A673 (cell line): Measurements from ENCODE around the gene SLC25A53. TPM values are rescaled to one million over a fixed set of nuclear protein-coding genes. Genes with fewer than 3 reads are reported as not detected.
"Not testable (repeated sequence)": the region's sequence is repeated elsewhere in the genome, so short reads cannot be mapped to it uniquely, and the experiment has no call there.

Experiments
- BruUV-seq: library from RNA; stranded (reverse); fragments of 400-500 nt; replicated peaks from 2 replicates; lab custom pipeline; 2021; lab: Mats Ljungman, UMichigan
- CTCF ChIA-PET: fragments of 300-600 bp; sonication (Branson Sonifier 250); formaldehyde crosslinking; loops from one replicate; lab custom pipeline; 2022; ENCODE audit warnings: antibody characterized with exemption; lab: Charles Lee
- POLR2A ChIA-PET: fragments of 300-600 bp; sonication (Branson Sonifier 250); formaldehyde crosslinking; loops from one replicate; lab custom pipeline; 2022; ENCODE audit warnings: antibody characterized with exemption; ENCODE audit not compliant: low non-redundant PET; lab: Charles Lee
- DNase-seq: peaks from one replicate; pipeline ENCODE4 v3.0.0-alpha.2; 2015; ENCODE audit warnings: low spot score
- H3K27ac ChIP-seq: fragments of 200-600 bp; sonication (generic); 2 replicates; pipeline ENCODE4 v1.5.1; 2016; ENCODE audit warnings: mixed run types, low read depth, mild to moderate bottlenecking, mixed read lengths, antibody characterized with exemption, low read length; ENCODE audit not compliant: poor library complexity, severe bottlenecking
- H3K27me3 ChIP-seq: fragments of 200-600 bp; sonication (generic); replicated peaks from 2 replicates; pipeline ENCODE4 v1.6.1; 2017; ENCODE audit warnings: mixed run types, low read depth, mild to moderate bottlenecking, mixed read lengths, antibody characterized with exemption, low read length; ENCODE audit not compliant: insufficient read depth, poor library complexity
- H3K36me3 ChIP-seq: fragments of 200-600 bp; sonication (generic); 2 replicates; pipeline ENCODE4 v1.6.1; 2016; ENCODE audit warnings: mixed run types, mild to moderate bottlenecking, mixed read lengths, antibody characterized with exemption, low read length; ENCODE audit not compliant: insufficient read depth, poor library complexity, severe bottlenecking
- H3K4me1 ChIP-seq: fragments of 200-600 bp; sonication (generic); 2 replicates; pipeline ENCODE4 v1.6.1; 2017; ENCODE audit warnings: mixed run types, mild to moderate bottlenecking, mixed read lengths, antibody characterized with exemption, low read length; ENCODE audit not compliant: insufficient read depth, poor library complexity, severe bottlenecking
- H3K4me3 ChIP-seq: fragments of 200-600 bp; sonication (generic); 2 replicates; pipeline ENCODE4 v1.5.1; 2016; ENCODE audit warnings: low read depth, mixed run types, mild to moderate bottlenecking, mixed read lengths, low read length; ENCODE audit not compliant: poor library complexity, severe bottlenecking
- H3K9me3 ChIP-seq: fragments of 200-600 bp; sonication (generic); 2 replicates; pipeline ENCODE4 v1.6.1; 2016; ENCODE audit warnings: mixed run types, low read depth, mild to moderate bottlenecking, mixed read lengths, antibody characterized with exemption, low read length; ENCODE audit not compliant: poor library complexity, severe bottlenecking
- EZH2 ChIP-seq: fragments of 200-600 bp; sonication (generic); IDR thresholded peaks from 2 replicates; pipeline ENCODE4 v1.6.1; 2017; ENCODE audit warnings: borderline replicate concordance, low read depth, mild to moderate bottlenecking, mixed read lengths, antibody characterized with exemption, low read length; ENCODE audit not compliant: poor library complexity, severe bottlenecking
- intact Hi-C: fragments of 100-400 bp; cut with micrococcal nuclease; formaldehyde crosslinking; loops from one replicate; pipeline ENCODE4 v1.10.0; 2022; ENCODE audit not compliant: unreplicated experiment
- total RNA-seq: library from RNA; stranded (reverse); gene quantifications from 2 replicates; pipeline ENCODE4 v1.2.3, GENCODE V29; 2021
- TF ChIP-seq, protein P1 (sequence below): fragments of 300-800, 200-600 bp; sonication (generic); conservative IDR thresholded peaks from 2 replicates; pipeline ENCODE4 v1.5.1; 2017; ENCODE audit warnings: low read depth, mild to moderate bottlenecking, antibody characterized with exemption, low read length, moderate library complexity, mixed read lengths

The SLC25A53 gene
- total RNA-seq, 1 experiment from 2014 or later = 3.4 TPM

GRCh38 chrX:104117759-104118158, 39.0 kb downstream of the SLC25A53 start:
- no peak overlapping the region for H3K27ac ChIP-seq
- no TSS peak for BruUV-seq

GRCh38 chrX:104113222-104113965, 43.4 kb downstream of the SLC25A53 start:
- ChIA-PET POLR2A (no interaction called here), CTCF (interaction anchor here (0.6 kb wide), 2 partner anchors 268 to 855 kb away, joined by 4 to 7 read pairs; no protein-coding TSS in a partner anchor)
- Histone ChIP-seq H3K9me3 (no peaks in the 10 kb centered on the region), H3K4me1 (no peaks in the 10 kb centered on the region), H3K36me3 (no peaks in the 10 kb centered on the region), H3K27me3 (peaks cover 20% of the 10 kb centered on the region), H3K27ac (no peak overlapping the region), H3K4me3 (peak overlapping the region; percentile 44)
- intact Hi-C loops = no loop called here
- DNase-seq = peak; percentile 69
- TF ChIP-seq EZH2 = no peak
- TF ChIP-seq, protein P1, sequence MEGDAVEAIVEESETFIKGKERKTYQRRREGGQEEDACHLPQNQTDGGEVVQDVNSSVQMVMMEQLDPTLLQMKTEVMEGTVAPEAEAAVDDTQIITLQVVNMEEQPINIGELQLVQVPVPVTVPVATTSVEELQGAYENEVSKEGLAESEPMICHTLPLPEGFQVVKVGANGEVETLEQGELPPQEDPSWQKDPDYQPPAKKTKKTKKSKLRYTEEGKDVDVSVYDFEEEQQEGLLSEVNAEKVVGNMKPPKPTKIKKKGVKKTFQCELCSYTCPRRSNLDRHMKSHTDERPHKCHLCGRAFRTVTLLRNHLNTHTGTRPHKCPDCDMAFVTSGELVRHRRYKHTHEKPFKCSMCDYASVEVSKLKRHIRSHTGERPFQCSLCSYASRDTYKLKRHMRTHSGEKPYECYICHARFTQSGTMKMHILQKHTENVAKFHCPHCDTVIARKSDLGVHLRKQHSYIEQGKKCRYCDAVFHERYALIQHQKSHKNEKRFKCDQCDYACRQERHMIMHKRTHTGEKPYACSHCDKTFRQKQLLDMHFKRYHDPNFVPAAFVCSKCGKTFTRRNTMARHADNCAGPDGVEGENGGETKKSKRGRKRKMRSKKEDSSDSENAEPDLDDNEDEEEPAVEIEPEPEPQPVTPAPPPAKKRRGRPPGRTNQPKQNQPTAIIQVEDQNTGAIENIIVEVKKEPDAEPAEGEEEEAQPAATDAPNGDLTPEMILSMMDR = peak; percentile 60
- BruUV-seq = no TSS peak

More at GRCh38 chrX:104117759-104118158, 39.0 kb downstream of the SLC25A53 start:
- Histone ChIP-seq H3K9me3 (no peaks in the 10 kb centered on the region), H3K4me1 (no peaks in the 10 kb centered on the region), H3K27me3 (peaks cover 11% of the 10 kb centered on the region), H3K4me3 (no peak overlapping the region), H3K36me3 (no peaks in the 10 kb centered on the region)
- ChIA-PET CTCF (no interaction called here), POLR2A (no interaction called here)
- intact Hi-C loops = no loop called here
- TF ChIP-seq, protein P1 = no peak
- no peak for TF ChIP-seq EZH2
- DNase-seq = no peak

- H3K9me3 ChIP-seq = no peaks in the 10 kb centered on the region
- CTCF ChIA-PET = interaction anchor here (0.6 kb wide), 2 partner anchors 267 to 854 kb away, joined by 4 to 7 read pairs; no protein-coding TSS in a partner anchor
- peak; percentile 32 for DNase-seq
- H3K27me3 ChIP-seq = peaks cover 16% of the 10 kb centered on the region
- no TSS peak for BruUV-seq
- POLR2A ChIA-PET = no interaction called here
- H3K4me3 ChIP-seq = peak within 1 kb of the TSS; percentile 44
- no peak within 1 kb of the TSS for H3K27ac ChIP-seq
- H3K36me3 ChIP-seq = no peaks in the 10 kb centered on the region
- TF ChIP-seq, protein P1 = no peak
- no peak for TF ChIP-seq EZH2
- intact Hi-C loops = no loop called here
- H3K4me1 ChIP-seq = no peaks in the 10 kb centered on the region
Observed at GRCh38 chrX:104112326-104112951, 44.4 kb downstream of the SLC25A53 start, which contains the start of gene ZCCHC18. Gene ZCCHC18, plus strand, starts transcription at chrX:104112523. Its CDS starts 1,589 bp downstream, at chrX:104114112.

DNA sequence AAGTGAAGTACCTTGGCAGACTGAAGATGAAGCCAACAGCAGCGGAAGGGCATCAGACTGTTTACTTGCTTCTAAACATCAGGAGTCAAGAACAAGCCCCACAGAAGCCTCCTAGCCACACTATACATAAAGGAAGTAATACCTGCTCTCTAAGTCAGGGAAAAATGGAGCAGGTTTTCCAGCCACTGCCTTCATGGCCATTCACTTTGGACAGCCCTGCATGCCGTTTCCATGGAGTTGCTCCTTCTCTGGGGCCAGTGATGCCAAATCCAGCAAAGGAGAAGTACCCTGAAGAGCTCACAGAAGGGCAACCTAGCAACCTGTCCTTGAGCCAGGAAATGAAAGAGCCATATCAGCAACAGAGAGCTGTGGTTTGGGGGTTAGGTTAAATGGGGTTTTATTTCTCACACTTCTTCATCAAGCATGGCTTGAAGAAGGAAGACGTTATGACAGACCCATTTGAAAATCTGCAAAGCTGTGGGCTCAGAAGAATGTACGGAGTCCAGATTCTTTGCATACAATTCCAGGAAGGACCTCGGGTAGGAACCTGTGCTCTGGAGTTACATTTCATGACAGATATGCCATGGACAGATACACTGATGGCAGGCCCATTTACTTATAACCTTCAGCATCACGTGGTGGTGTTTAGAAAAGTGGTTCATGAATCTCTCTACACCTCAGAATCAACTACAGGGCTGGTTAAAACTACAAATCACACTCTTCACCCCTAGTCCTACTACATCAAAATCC, 46.1 kb downstream of the SLC25A53 start:
- intact Hi-C loops, POLR2A ChIA-PET, BruUV-seq: not testable (repeated sequence)

More for the DNA sequence above, 46.1 kb downstream of the SLC25A53 start:
- H3K4me1 ChIP-seq, CTCF ChIA-PET, H3K9me3 ChIP-seq, H3K4me3 ChIP-seq, H3K27ac ChIP-seq, H3K36me3 ChIP-seq, DNase-seq: not testable (repeated sequence)
- H3K27me3 ChIP-seq = peaks cover 16% of the 10 kb centered on the region
